T-helper 2 cell treated with Interferon-gamma antibody and Interleukin-4, amounts not matched to agents 5 μg/mL and 100 μg/mL, for 36 hours (primary cell): ENCODE data around the gene PEX5.

Experiments used
- DNase-seq: peaks from one replicate; pipeline ENCODE4 v3.0.0; 2021; ENCODE audit warnings: low spot score
- H3K27ac Mint-ChIP-seq: one replicate; pipeline ENCODE4 v1.8.0; 2021; ENCODE audit warnings: mild to moderate bottlenecking, mixed read lengths
- H3K27me3 Mint-ChIP-seq: one replicate; pipeline ENCODE4 v1.8.0; 2021; ENCODE audit warnings: low read depth, mixed read lengths
- H3K36me3 Mint-ChIP-seq: one replicate; pipeline ENCODE4 v1.8.0; 2021; ENCODE audit warnings: low read depth, mixed read lengths
- H3K4me1 Mint-ChIP-seq: one replicate; pipeline ENCODE4 v1.8.0; 2021; ENCODE audit warnings: low read depth, mixed read lengths
- H3K4me3 Mint-ChIP-seq: one replicate; pipeline ENCODE4 v1.8.0; 2022; ENCODE audit warnings: mild to moderate bottlenecking, moderate library complexity, mixed read lengths
- H3K9me3 Mint-ChIP-seq: one replicate; pipeline ENCODE4 v1.8.0; 2021; ENCODE audit warnings: mixed read lengths

PEX5 gene

DNA sequence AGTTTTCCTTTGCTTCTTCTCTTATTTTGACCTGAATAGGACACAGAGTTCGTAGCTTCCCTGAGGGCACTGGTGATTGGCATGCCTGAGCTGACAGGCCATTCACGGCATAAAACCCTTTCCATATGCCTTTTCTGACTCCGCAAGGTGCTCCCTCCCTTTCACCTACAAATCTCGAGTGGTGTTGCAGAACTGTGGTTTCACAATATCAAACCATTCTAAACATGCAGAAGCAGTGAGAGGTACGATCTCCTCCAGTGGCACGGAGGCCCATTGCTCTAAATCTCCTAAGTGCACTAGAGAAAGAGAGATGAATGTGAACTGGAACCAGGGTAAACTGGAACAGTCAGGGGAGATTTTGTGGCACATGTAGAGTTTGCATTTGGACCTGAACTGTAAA, 35.4 kb upstream of the PEX5 start:
- Mint-ChIP-seq H3K36me3 (peaks cover 36% of the 10 kb centered on the region), H3K27ac (no peak overlapping the region), H3K4me1 (no peaks in the 10 kb centered on the region), H3K9me3 (no peaks in the 10 kb centered on the region), H3K4me3 (no peak overlapping the region), H3K27me3 (no peaks in the 10 kb centered on the region)
- no peak for DNase-seq

DNA sequence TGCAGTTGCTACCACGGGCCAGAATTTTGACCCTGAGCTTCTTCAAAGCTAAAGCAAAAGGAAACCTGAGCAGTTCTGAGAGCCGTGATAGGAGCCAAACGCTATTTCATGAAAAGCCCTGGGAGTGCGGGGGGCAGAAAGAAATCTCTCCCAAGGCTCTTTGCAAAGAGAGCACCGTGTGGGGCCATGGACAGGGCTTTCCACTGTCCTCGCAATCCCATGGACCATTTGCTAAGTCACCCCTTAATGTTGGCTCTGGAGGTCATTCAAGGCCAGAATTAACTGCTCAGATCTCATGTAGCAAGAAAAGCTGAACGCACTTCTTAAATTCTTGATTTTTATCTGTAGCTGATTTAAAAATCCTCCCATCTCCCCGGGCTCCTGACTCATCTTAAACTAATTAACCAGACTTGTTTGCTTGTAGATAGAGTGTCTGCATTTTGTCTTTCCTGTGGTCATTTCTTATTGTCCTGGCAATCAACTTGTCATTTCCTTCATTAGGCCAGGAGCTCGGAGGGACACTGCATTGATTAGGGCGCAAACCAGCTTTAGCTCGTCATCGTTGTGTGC, 34.5 kb upstream of the PEX5 start:
- Mint-ChIP-seq H3K36me3 (peaks cover 31% of the 10 kb centered on the region), H3K9me3 (no peaks in the 10 kb centered on the region), H3K4me1 (no peaks in the 10 kb centered on the region), H3K27ac (no peak overlapping the region), H3K27me3 (no peaks in the 10 kb centered on the region), H3K4me3 (no peak overlapping the region)
- no peak for DNase-seq

DNA sequence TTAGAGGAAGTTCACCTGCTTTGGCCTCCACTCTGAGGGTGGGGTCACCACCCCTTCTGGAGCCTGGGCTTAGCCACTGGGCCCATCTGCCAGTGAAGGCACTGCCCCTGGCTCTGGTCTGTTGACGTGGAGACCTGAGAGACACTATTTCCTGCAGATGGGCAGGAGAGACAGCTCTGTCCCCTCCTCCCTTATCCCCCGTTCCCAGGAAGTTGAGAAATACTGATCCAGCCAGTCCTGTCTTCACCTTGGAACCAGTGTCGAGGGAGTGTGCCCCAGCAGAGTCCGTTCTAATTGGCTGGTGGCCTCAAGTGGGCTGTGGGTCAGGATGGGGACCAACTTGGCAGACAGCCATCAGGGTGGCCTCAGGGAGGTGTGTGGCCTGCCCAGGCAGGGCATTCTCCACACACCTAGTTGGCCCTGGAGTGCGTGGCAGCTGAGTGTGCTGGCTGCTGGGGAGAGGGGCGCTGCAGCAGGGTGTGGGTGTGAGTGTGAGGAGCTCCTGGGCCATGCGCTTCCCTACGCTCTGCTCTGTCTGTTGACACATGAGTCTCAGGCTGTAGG, 33.9 kb upstream of the PEX5 start:
- DNase-seq = no peak

DNA sequence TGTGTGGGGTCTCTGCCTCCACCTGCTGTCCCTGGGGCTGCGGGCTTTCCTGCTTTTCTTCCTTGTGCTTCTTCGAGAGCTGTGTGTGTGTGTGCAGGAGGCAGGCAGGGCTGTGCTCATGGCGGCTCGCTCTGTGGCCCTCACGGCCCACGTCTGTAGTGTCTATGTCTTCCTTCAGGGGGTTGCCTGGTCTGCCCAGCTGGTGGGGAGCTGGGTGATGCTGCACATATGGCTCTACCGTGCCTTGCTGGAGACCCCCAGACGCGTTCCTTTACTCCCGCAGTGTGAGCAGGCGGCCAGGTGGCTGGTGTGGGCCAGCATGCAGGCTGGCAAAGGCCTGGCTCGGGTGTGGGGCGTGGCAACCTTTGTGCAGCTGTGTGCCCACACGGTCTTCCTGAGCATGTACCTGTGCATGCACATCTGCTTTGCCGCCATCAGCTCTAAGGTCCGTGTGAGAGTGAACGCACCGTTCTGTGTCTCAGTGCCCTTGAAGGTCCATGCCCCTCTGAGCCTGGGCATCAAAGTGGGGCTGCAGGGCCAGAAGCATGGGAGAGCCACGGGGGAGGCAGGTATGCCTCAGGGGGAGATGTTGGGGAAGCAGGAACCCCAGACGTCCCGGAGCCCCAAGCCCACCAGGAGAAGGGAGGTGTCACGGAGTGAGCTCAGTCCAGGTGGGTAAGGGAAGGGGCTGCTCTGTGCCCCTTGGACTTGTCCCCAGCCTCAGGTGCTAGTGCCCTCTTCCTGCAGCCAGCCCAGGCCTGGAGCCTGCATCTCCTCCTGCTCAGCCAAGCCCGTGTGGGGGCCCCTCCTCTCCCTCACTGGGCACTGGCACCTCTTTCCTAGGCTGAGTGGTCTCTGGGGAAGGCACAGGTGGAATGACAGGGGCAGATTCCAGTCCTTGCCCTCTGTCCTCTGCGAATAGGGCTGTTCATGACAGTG, 33.0 kb upstream of the PEX5 start:
- Mint-ChIP-seq H3K4me1 (no peaks in the 10 kb centered on the region), H3K27me3 (no peaks in the 10 kb centered on the region), H3K27ac (no peak overlapping the region), H3K9me3 (no peaks in the 10 kb centered on the region), H3K4me3 (no peak overlapping the region), H3K36me3 (peaks cover 25% of the 10 kb centered on the region)
- DNase-seq = no peak

More for the DNA sequence above, 33.9 kb upstream of the PEX5 start:
- Mint-ChIP-seq H3K36me3 (peaks cover 26% of the 10 kb centered on the region), H3K4me3 (no peak overlapping the region), H3K27me3 (no peaks in the 10 kb centered on the region), H3K9me3 (no peaks in the 10 kb centered on the region), H3K4me1 (no peaks in the 10 kb centered on the region), H3K27ac (no peak overlapping the region)

DNA sequence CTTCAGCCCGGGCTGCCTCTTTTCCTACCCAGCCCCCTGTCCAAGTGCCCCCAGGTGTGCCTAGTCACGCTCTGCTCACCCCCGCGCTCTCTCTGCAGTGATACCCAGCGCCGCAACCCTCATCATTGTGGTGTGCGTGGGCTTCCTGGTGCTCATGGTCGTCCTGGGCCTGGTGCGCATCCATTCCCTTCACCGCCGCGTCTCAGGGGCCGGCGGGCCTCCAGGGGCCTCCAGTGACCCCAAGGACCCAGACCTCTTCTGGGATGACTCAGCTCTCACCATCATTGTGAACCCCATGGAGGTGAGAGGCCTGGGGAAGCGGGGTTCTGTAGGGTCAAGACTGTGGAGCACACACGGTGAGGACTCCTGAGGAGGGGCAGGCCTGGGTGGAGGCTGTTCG, 32.1 kb upstream of the PEX5 start:
- H3K4me3 Mint-ChIP-seq = no peak overlapping the region
- no peak overlapping the region for H3K27ac Mint-ChIP-seq
- peaks cover 4% of the 10 kb centered on the region for H3K27me3 Mint-ChIP-seq
- DNase-seq = no peak
- no peaks in the 10 kb centered on the region for H3K9me3 Mint-ChIP-seq
- H3K36me3 Mint-ChIP-seq = peaks cover 25% of the 10 kb centered on the region
- no peaks in the 10 kb centered on the region for H3K4me1 Mint-ChIP-seq

DNA sequence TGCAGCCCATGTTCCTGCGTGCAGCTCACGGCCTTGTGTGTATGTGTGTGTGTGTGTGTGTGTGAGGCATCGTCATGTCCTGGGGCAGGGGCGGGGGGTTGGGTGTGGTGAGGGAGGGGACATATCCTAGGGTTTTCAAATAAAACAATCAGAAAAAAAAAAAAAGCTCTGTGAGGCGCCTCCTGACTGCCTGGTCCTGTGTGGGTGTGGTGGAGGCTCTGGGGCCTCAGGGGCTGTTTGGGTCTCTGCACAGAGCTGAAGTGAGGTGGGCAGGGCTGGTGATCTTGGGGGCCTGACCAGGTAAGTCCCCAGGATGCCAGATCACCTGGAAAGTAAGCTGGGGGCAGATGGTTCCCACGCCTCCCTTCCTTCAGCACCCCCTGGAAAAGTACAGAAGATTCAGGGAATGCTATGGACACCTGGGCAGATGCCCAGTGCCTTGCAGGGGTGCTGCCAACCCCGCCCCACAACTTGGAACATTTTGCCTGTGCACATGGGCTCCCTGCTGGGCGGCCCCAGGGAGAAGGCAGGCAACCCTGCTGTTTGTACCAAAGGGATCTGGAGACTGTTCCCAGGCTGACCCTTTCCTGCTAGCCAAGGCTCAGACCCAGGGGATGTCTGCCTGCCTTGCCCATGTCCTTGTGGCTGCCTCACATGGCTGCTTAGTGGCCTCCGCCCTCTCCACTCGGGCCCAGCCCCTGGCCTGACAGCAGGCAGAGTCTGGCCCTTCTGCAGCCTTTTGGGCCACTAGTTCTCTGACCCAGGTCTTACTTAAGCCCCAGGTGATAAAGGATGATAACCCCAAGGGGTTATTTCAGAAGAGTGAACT, 30.5 kb upstream of the PEX5 start:
- Mint-ChIP-seq H3K27me3 (peaks cover 14% of the 10 kb centered on the region), H3K36me3 (peaks cover 19% of the 10 kb centered on the region), H3K4me1 (peaks cover 3% of the 10 kb centered on the region), H3K27ac (no peak overlapping the region), H3K9me3 (no peaks in the 10 kb centered on the region), H3K4me3 (no peak overlapping the region)
- DNase-seq = no peak

DNA sequence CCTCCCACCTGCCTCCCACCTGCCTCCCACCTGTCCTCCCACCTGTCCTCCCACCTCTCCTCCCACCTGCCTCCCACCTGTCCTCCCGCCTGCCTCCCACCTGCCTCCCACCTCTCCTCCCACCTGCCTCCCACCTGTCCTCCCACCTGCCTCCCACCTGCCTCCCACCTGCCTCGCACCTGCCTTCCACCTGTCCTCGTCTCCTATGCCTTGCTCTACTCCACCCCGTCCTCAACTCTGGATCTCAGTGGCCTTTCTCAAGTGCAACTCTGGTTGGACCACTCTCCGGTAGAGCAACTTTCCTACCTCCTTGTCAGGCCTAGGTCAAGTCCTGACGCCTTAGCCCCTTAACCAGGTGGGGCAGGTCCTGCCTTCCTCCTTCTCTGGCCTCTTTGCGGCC, 29.3 kb upstream of the PEX5 start:
- Mint-ChIP-seq H3K9me3 (peaks cover under 1% of the 10 kb centered on the region), H3K36me3 (peaks cover 9% of the 10 kb centered on the region), H3K27ac (peak overlapping the region; percentile 34), H3K4me1 (peaks cover 3% of the 10 kb centered on the region), H3K27me3 (peaks cover 17% of the 10 kb centered on the region), H3K4me3 (no peak overlapping the region)
- no peak for DNase-seq

DNA sequence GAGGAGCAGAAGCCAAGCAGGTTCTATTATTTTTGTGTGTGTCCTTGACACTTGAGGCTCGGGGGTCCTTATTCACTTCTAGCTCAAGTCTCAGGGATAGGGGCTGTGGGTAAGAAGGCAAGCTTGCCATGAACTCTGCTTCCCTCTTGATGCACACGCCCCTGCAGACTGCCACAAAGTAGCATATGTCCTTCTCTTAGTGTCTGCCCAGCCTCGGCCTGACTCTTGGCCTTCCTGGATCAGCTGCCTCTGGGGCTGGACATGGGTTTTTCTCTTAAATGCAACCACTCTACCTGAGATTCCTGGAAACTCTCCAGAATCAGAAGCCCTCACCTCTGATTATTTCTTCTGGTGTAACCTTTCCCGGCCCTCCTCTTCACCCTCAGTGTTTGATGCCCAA, 28.2 kb upstream of the PEX5 start:
- H3K9me3 Mint-ChIP-seq = peaks cover 4% of the 10 kb centered on the region
- no peak overlapping the region for H3K27ac Mint-ChIP-seq
- peaks cover 3% of the 10 kb centered on the region for H3K4me1 Mint-ChIP-seq

DNA sequence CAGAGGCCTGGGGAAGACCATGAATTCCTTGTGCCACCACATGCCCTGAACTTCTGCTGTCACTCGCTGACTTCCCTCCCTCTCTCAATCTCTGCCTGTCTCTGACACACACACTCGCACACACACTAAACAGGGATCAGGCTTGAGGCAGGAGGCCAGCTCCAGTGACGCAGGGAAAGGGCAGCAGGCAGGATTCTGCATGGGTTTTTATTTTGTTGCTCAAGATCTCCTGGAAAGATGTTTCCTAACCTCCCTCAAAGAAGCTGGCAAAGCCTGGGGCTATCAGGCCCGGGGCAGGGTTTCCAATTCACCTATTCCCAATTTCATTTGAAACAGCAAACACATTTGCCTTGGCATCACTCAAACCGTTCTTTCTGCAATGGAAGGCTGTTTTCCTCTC, 27.7 kb upstream of the PEX5 start:
- no peak for DNase-seq

More for the DNA sequence above, 28.2 kb upstream of the PEX5 start:
- Mint-ChIP-seq H3K27me3 (peaks cover 20% of the 10 kb centered on the region), H3K36me3 (peaks cover 7% of the 10 kb centered on the region), H3K4me3 (no peak overlapping the region)
- no peak for DNase-seq

DNA sequence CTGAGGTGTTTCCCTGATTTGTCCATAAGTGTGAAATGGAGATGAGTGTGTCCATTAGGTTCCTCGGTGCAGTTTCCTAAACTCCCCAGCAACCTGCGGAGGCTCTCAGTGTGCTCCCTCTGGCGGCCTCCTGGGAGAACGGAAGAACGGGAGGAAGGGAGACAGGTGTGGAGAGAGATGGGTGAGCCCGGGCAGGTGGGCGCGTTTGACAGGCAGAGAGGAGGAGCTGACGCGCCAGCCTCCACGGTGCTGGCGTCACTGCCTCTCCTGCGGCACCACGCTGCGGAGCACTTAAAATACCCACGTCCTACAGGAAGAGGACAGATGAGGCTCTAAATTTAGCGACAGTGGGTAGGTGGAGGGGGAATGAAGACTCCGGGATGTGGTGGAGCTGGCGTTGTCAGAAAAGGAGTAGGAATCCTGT, 26.8 kb upstream of the PEX5 start:
- H3K27me3 Mint-ChIP-seq = peaks cover 20% of the 10 kb centered on the region
- H3K36me3 Mint-ChIP-seq = peaks cover 1% of the 10 kb centered on the region
- H3K27ac Mint-ChIP-seq = no peak overlapping the region
- H3K4me1 Mint-ChIP-seq = peaks cover 3% of the 10 kb centered on the region
- no peak overlapping the region for H3K4me3 Mint-ChIP-seq
- DNase-seq = no peak
- peaks cover 17% of the 10 kb centered on the region for H3K9me3 Mint-ChIP-seq

More for the DNA sequence above, 27.7 kb upstream of the PEX5 start:
- Mint-ChIP-seq H3K4me3 (no peak overlapping the region), H3K27ac (no peak overlapping the region), H3K36me3 (peaks cover 7% of the 10 kb centered on the region), H3K27me3 (peaks cover 20% of the 10 kb centered on the region), H3K4me1 (peaks cover 3% of the 10 kb centered on the region), H3K9me3 (peaks cover 8% of the 10 kb centered on the region)

DNA sequence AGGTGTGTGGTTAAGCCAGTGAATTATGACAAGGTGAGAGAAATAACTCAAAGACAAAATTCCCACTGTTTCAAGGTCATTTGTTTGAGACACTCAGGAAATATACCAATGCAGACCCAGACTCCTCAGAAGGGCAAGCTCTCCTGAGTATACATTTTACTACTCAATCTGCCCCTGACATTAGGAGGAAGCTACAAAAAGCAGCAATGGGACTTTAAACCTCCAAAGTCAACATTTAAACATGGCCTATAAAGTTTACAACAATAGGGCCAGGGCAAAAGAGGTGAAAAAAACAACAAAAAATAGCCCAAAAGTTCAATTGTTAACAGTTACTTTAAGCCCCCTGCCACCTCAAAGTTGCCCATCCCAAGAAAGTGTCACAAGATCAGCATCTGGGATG, 19.5 kb upstream of the PEX5 start:
- Mint-ChIP-seq H3K27ac (no peak overlapping the region), H3K27me3 (peaks cover 12% of the 10 kb centered on the region), H3K4me1 (no peaks in the 10 kb centered on the region), H3K36me3 (peaks cover 2% of the 10 kb centered on the region), H3K4me3 (no peak overlapping the region), H3K9me3 (peaks cover 60% of the 10 kb centered on the region)
- no peak for DNase-seq

DNA sequence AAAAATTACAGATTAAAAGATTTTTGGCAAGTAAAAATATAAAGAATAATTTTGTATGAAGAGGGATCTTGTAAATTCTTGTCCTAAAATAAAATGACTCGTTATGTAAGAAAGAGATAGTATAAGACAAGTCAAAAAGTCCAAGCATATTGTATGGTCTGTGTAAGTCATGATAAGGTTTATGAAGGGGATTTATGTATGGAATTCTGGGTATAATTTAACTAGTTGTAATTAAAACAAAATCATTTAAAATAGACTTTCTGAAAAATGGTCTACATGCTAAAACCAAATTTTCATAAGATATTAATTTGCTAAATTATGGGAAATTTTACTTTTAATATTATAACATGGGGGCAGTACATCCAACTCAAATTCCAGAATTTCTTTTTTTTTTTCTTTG, 17.6 kb upstream of the PEX5 start:
- Mint-ChIP-seq H3K36me3 (peaks cover 2% of the 10 kb centered on the region), H3K4me3 (no peak overlapping the region), H3K27me3 (peaks cover 17% of the 10 kb centered on the region), H3K27ac (no peak overlapping the region), H3K4me1 (no peaks in the 10 kb centered on the region), H3K9me3 (peaks cover 52% of the 10 kb centered on the region)
- DNase-seq = no peak

DNA sequence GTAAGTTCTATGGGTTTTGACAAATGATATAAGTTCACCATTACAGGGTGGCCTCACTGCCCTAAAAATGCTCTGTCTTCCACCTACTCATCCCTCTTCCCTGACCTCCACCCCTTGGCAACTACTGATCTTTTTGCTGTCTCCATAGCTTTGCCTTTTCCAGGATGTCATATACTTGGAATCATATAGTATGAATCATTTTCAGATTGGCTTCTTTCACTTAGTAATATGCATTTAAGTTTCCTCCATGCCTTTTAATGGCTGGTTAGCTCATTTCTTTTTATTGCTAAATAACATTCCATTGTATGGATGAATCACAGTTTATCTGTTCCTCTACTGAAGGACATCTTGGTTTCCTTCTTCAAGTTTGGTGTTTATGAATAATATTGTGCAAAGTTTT, 14.0 kb upstream of the PEX5 start:
- H3K9me3 Mint-ChIP-seq = peaks cover 18% of the 10 kb centered on the region
- no peak for DNase-seq
- peaks cover 26% of the 10 kb centered on the region for H3K27me3 Mint-ChIP-seq
- no peak overlapping the region for H3K4me3 Mint-ChIP-seq
- no peaks in the 10 kb centered on the region for H3K36me3 Mint-ChIP-seq
- no peaks in the 10 kb centered on the region for H3K4me1 Mint-ChIP-seq
- H3K27ac Mint-ChIP-seq = no peak overlapping the region

DNA sequence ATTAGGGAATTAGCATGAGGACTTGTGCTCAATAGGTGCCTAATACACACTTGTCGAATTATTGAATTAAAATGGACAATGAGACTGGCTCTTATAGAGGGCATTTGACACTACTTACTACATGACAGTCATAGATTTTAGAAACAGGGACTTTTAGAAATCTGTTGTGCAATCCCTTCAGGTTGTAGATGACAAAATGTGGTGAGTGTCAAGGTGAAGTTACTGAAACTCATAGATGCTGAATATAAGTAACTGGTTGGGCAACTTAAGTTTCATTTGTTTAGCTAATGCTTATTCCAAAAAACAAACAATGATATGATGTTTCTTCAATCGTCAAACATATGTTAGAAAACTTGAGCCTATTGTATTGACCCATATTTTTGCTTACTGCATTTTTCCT, 12.9 kb upstream of the PEX5 start:
- Mint-ChIP-seq H3K27me3 (peaks cover 29% of the 10 kb centered on the region), H3K9me3 (peaks cover 8% of the 10 kb centered on the region), H3K4me1 (no peaks in the 10 kb centered on the region), H3K4me3 (no peak overlapping the region), H3K27ac (no peak overlapping the region), H3K36me3 (no peaks in the 10 kb centered on the region)
- no peak for DNase-seq
